Thymus (tissue), 11 donors: ENCODE measurements around the gene ARSB. TPM values are rescaled to one million over a fixed set of nuclear protein-coding genes. Genes with fewer than 3 reads are reported as not detected.

Source experiments
- DNase-seq, 9 donors: peaks; one replicate each; pipeline ENCODE4 v3.0.0-alpha.2; 2013; ENCODE audit warnings: low spot score in 9 of 9, low read depth in 6 of 9, missing footprints in 1 of 9
- H3K27ac ChIP-seq, 2 donors: one replicate each; pipeline ENCODE4 v1.5.1; 2013; ENCODE audit warnings: control low read depth in 1 of 2, low read depth in 1 of 2, low read length in 1 of 2, mild to moderate bottlenecking in 1 of 2, moderate library complexity in 1 of 2
- H3K27me3 ChIP-seq, 2 donors: one replicate each; pipeline ENCODE4 v1.5.1; 2013; ENCODE audit warnings: low read length in 1 of 2; ENCODE audit not compliant: control insufficient read depth in 2 of 2, insufficient read depth in 1 of 2
- H3K36me3 ChIP-seq, 2 donors: one replicate each; pipeline ENCODE4 v1.5.1; 2013; ENCODE audit warnings: low read length in 1 of 2, mild to moderate bottlenecking in 1 of 2, moderate library complexity in 1 of 2; ENCODE audit not compliant: control insufficient read depth in 2 of 2, insufficient read depth in 2 of 2
- H3K4me1 ChIP-seq, 2 donors: one replicate each; pipeline ENCODE4 v1.5.1; 2013; ENCODE audit warnings: low read length in 2 of 2; ENCODE audit not compliant: control insufficient read depth in 2 of 2, insufficient read depth in 2 of 2
- H3K4me3 ChIP-seq, 2 donors: one replicate each; pipeline ENCODE4 v1.5.1; 2013; ENCODE audit warnings: low read length in 2 of 2, control low read depth in 1 of 2, mild to moderate bottlenecking in 1 of 2
- H3K9me3 ChIP-seq, 2 donors: one replicate each; pipeline ENCODE4 v1.5.1; 2013; ENCODE audit warnings: low read length in 1 of 2, mild to moderate bottlenecking in 1 of 2; ENCODE audit not compliant: control insufficient read depth in 2 of 2, insufficient read depth in 1 of 2
- WGBS: extraction: QIAGEN DNeasy Blood & Tissue Kit; methylation state at CpG from one replicate; pipeline ENCODE4 v1.1.7; 2013; 5-methylcytosine and 5-hydroxymethylcytosine counted together
- polyA plus RNA-seq: library from polyadenylated mRNA; stranded (reverse); fragments of 200-250 nt; gene quantifications from one replicate; pipeline ENCODE4 v1.2.3, GENCODE V29; 2013
- total RNA-seq: library from RNA; stranded (reverse); fragments of 120-200 nt; gene quantifications from one replicate; pipeline ENCODE4 v1.2.4, GENCODE V29; 2013
- donor health status: healthy.

The ARSB gene
- total and polyA plus RNA-seq, 2 donors = 2.4 to 4.4 TPM

GRCh38 chr5:78794693-78795215, 190.4 kb downstream of the ARSB start:
- WGBS = 93% methylated on average over 1 of the region's 1 CpG

GRCh38 chr5:78793907-78794662, 191.0 kb downstream of the ARSB start:
- H3K9me3 ChIP-seq = no peaks in the 10 kb centered on the region

More at GRCh38 chr5:78794693-78795215, 190.4 kb downstream of the ARSB start:
- Histone ChIP-seq H3K9me3 (no peaks in the 10 kb centered on the region), H3K27ac (no peak overlapping the region), H3K4me3 (no peak overlapping the region), H3K36me3 (no peaks in the 10 kb centered on the region), H3K27me3 (no peaks in the 10 kb centered on the region), H3K4me1 (peaks cover 0 to 6% of the 10 kb centered on the region in 2 donors)
- no peak for DNase-seq

GRCh38 chr5:78792345-78793055, 192.6 kb downstream of the ARSB start:
- H3K9me3 ChIP-seq = no peaks in the 10 kb centered on the region
- DNase-seq = no peak
- 36% methylated on average over 10 of the region's 10 CpGs for WGBS
- H3K4me3 ChIP-seq = no peak overlapping the region
- H3K4me1 ChIP-seq = peaks cover 0 to 6% of the 10 kb centered on the region in 2 donors
- no peaks in the 10 kb centered on the region for H3K27me3 ChIP-seq
- no peak overlapping the region for H3K27ac ChIP-seq
- no peaks in the 10 kb centered on the region for H3K36me3 ChIP-seq

More at GRCh38 chr5:78793907-78794662, 191.0 kb downstream of the ARSB start:
- peaks cover 0 to 6% of the 10 kb centered on the region in 2 donors for H3K4me1 ChIP-seq
- H3K27me3 ChIP-seq = no peaks in the 10 kb centered on the region
- WGBS = 98% methylated on average over 7 of the region's 7 CpGs
- no peaks in the 10 kb centered on the region for H3K36me3 ChIP-seq
- no peak for DNase-seq
- H3K4me3 ChIP-seq = no peak overlapping the region
- H3K27ac ChIP-seq = no peak overlapping the region

GRCh38 chr5:78791501-78792100, 193.5 kb downstream of the ARSB start:
- no peaks in the 10 kb centered on the region for H3K9me3 ChIP-seq
- H3K27ac ChIP-seq = no peak overlapping the region
- H3K4me3 ChIP-seq = no peak overlapping the region
- H3K4me1 ChIP-seq = peaks cover 0 to 6% of the 10 kb centered on the region in 2 donors
- DNase-seq = no peak
- no peaks in the 10 kb centered on the region for H3K27me3 ChIP-seq
- H3K36me3 ChIP-seq = no peaks in the 10 kb centered on the region
- 98% methylated on average over 11 of the region's 11 CpGs for WGBS

GRCh38 chr5:78787783-78788182, 197.3 kb downstream of the ARSB start:
- no peaks in the 10 kb centered on the region for H3K27me3 ChIP-seq
- H3K27ac ChIP-seq = no peak overlapping the region
- H3K4me3 ChIP-seq = no peak overlapping the region
- H3K9me3 ChIP-seq = no peaks in the 10 kb centered on the region
- H3K4me1 ChIP-seq = peaks cover 0 to 2% of the 10 kb centered on the region in 2 donors
- no peak for DNase-seq
- no peaks in the 10 kb centered on the region for H3K36me3 ChIP-seq
- 94% methylated on average over 7 of the region's 7 CpGs for WGBS

GRCh38 chr5:78785454-78785853, 199.7 kb downstream of the ARSB start:
- WGBS = 100% methylated on average over 1 of the region's 1 CpG
- Histone ChIP-seq H3K27me3 (no peaks in the 10 kb centered on the region), H3K9me3 (no peaks in the 10 kb centered on the region), H3K4me1 (no peaks in the 10 kb centered on the region), H3K36me3 (no peaks in the 10 kb centered on the region), H3K27ac (no peak overlapping the region), H3K4me3 (no peak overlapping the region)
- no peak for DNase-seq

- Histone ChIP-seq H3K36me3 (no peaks in the 10 kb centered on the region), H3K4me1 (no peaks in the 10 kb centered on the region)
- 91% methylated on average over 2 of the region's 2 CpGs for WGBS
Observed at GRCh38 chr5:78783434-78784130, 201.5 kb downstream of the ARSB start.

GRCh38 chr5:78782728-78783127, 202.4 kb downstream of the ARSB start:
- H3K36me3 ChIP-seq = no peaks in the 10 kb centered on the region
- H3K9me3 ChIP-seq = no peaks in the 10 kb centered on the region
- no peaks in the 10 kb centered on the region for H3K27me3 ChIP-seq
- DNase-seq = no peak
- no peak overlapping the region for H3K4me3 ChIP-seq
- H3K27ac ChIP-seq = no peak overlapping the region
- no peaks in the 10 kb centered on the region for H3K4me1 ChIP-seq
- WGBS = 90% methylated on average over 1 of the region's 1 CpG

More at GRCh38 chr5:78783434-78784130, 201.5 kb downstream of the ARSB start:
- no peak overlapping the region for H3K27ac ChIP-seq
- H3K4me3 ChIP-seq = no peak overlapping the region
- no peaks in the 10 kb centered on the region for H3K27me3 ChIP-seq
- no peaks in the 10 kb centered on the region for H3K9me3 ChIP-seq
- no peak for DNase-seq
